HG03060 (cell line): ENCODE results near the gene HJV.

Source experiments
- ATAC-seq: cut with Tn5 transposase; IDR thresholded peaks from one replicate; pipeline ENCODE4 v1.9.1; 2021; ENCODE audit warnings: low read depth, moderate number of reproducible peaks; ENCODE audit not compliant: unreplicated experiment

Gene HJV

DNA sequence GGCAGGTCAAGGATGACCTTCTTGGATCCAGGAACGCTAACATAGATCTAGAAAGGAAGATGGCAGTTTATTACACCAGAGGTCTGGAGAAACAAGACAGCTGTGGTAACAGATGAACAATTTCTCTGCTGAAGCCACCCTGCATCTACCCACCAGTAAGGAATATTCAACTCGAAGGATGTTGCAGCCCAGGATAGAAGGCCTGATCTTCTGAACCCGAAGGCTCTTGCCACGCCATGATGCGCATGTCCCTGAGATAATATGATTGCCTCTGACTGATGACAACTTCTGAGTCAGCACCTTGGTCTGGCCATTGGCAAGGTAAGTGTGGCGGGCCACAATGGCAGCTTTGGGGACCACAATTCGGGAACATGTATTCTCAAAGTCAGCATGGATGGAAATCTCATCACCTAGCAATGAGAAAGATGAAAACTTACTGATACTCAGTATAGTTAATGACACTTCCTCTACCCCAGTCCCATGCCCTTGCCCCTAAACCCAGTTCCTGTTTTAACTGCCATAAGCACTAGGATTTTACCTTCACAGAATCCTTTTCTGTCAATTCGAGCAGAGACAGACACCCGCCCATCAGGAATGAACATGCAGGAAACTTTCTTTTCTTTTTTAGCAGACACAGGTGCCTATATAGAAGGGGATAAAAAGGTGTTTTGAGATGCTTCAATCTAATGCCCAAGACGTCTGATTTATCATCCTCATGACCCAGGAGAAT is 27.0 kb downstream of the HJV start:
- ATAC-seq: no peak

DNA sequence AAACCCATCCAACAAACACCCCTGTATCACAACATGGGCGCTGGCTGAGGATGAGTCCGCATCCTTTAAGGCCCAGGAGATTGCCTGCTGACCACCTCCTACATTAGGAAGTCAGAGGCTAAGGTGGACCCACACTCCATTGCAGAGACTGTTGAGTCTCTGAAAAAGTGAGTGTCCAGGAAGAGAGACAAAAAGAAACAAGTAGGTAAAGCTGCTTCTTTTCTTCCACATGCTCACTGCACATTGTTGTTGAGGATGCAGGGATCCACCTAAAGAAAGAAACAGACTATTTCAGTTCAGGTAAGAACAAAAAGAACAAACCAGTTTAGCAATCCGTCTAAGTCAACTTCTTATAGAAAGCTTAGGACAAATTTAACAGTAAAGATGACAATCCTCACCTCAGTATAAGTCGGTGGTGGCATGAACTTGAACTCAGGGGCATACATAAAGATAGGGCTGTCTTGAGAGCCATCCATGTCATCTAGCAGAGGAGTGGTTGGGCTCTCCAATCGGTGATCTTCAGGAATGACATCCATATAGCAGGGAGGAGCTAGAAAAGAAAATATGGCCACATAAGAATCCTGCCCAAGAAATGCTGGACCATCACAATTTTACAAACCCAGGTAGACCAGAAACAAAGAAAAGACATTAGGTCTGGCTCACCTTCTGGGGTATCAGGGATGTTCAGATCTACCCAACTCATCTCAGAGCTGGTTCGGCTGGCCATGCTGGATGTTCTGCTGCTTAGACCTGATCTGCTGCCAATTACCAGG is 27.7 kb downstream of the HJV start:
- ATAC-seq: no peak

- ATAC-seq: no peak
These were observed 28.4 kb downstream of the HJV start for GRCh38 chr1:145992958-145993617.

DNA sequence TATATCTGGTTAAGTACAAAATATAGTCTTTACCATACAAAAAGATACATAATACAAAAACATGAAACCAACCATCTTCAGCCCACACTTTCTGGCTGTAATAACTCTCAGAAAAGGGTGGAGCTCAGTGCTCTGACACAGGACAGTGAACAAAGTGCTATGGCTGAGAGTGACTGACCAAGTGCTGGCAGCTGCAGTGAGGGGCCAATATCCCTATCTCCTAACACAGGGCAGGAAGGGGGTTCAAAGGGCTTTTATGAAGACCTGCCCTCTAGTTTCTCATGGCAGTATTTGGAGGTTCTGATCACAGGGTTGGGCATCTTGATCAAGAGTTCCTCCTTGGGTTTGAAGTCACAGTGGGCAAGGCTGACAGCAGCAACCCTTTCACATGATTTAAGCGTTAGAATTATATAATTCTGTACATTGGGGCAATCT is 29.0 kb downstream of the HJV start:
- no peak for ATAC-seq

DNA sequence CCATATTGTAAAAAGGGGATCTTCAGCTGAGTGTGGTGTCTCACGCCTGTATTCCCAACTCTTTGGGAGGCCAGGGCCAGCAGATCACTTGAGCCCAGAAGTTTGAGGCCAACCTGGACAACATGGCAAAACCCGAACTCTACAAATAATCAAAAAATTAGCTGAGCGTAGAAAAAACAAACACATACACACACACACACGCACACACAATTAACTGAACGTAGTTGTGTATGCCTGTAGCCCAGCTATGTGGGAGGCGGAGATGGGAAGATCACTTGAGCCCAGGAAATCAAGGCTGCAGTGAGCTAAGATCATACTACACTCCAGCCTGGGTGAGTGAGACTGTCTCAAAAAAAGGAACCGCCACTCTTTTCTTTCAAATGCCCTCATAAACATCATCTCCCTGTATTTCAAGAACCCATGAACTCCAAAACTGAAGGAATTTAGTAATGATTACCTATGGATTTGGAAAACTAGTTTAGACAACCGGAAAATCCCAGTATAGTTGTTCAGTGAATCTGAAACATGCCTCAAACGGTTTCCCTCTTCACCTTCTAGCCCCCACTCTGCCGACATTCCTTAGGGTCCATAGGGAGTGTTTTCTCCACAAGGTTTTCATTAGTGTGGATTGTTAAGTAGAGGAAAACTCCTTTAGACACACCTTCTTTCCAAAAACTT is 29.7 kb downstream of the HJV start:
- no peak for ATAC-seq

DNA sequence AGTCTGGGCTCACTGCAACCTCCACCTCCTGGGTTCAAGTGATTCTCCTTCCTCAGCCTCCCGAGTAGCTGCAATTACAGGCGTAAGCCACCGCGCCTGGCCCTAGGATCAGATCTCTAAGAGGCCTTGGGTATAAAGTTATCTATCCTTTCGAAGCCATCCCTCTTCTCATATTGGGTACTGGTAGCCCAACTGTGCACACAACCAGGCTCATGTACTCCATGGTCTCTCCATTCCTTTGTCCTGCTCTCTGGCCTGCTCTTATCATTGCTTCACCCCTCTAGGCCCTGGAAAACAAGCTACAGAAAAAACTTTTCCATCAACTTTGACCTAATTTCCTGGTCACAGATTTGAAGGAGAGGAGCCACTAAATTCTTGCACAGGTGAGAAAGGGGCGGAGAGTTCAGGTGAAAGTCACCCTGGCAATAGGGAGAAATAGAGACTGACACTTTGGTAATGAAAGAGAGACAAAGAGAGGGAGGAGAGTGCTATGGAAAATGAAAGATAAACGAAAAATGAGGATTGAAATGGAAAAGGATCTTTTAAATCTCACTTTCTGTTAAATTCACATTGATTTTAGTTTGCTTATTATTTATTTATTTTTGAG is 31.2 kb downstream of the HJV start:
- no peak for ATAC-seq

- no peak for ATAC-seq
These were observed 32.8 kb downstream of the HJV start for GRCh38 chr1:145988773-145989172.

DNA sequence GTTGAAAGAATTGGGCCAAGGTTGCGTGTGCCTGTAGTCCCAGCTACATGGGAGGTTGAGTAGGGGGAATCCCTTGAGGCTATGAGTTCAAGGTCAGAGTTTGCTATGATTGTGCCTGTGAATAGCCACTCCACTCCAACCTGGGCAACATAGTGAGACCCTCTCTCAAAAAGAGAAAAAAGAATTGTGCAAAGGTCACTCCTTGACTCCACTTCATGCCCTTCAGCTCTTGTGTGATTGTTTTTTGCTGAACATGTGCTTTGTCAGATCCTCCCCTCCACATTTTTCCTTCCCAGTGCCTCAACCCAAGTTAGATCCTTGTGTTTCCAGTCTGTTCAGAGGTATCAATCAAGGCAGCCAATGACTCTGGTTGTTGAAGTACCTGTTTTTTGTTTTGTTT is 33.6 kb downstream of the HJV start:
- no peak for ATAC-seq

DNA sequence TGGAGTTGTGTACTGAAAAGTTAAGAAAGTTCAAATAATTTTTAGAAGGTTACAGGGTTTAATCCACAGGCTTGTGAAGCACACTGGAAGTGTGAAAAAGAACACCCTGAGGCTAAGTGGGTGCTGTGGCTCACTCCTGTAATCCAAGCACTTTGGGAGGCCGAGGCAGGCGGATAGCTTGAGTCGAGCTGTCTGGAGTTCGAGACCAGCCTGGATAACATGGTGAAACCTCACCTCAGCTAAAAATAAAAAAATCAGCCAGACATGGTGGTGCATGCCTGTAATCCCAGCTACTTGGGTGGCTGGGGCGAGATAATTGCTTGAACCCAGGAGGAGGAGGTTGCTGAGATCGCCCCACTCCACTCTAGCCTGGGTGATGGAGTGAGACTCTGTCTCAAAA is 35.0 kb downstream of the HJV start:
- no peak for ATAC-seq

- no peak for ATAC-seq
These were observed 35.8 kb downstream of the HJV start for GRCh38 chr1:145985502-145986439.

DNA sequence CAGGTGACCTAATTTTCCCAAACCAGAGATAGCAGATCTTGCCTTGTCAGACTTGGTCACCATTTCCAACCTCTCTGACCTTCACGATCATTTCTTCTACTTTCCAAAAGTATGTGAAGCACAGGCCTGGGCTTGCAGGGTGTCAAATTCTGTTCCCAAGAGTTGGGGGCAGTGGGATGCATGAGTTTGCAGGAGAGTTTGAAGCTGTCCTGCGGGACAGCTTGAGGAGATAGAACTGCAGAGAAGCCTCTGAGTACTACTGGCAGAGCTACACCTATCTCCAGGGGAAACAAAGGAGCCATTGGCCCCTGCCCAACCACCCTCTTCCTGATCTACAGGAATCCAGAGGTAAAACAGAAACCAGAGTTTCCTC is 36.4 kb downstream of the HJV start:
- ATAC-seq: no peak

DNA sequence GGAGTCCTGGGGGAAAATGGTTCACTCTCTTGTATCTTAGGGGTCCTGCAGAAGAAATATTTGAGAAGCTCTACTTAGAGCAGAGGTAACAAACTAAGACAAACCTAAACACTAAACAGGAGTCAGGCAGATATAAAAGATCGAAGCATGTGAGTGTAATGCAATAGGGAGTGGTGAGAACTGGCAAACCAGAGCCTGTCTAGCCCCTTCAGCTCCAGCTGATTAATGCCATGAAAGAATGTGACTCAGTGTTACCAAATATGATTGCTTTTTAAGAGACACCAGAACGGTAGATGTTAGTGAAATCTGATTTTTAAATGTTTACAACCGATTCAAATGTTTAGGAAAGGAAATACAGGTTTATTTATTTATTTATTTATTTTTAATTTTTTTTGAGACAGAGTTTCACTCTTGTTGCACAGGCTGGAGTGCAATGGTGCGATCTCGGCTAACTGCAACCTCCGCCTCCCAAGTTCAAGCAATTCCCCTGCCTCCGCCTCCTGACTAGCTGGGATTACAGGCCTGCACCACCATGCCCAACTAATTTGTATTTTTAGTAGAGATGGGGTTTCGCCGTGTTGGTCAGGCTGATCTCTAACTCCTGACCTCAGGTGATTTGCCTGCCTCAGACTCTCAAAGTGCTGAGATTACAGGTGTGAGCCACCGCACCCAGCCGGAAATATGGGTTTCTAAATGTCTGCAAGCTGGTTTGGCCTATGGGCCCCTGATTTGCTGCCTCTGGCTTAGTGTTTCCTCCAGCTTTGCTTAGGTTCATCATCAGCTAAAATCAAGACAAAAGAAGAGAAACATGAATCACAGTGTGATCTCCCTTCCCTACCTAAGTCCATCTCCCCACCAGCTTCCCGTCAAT is 37.3 kb downstream of the HJV start:
- no peak for ATAC-seq

DNA sequence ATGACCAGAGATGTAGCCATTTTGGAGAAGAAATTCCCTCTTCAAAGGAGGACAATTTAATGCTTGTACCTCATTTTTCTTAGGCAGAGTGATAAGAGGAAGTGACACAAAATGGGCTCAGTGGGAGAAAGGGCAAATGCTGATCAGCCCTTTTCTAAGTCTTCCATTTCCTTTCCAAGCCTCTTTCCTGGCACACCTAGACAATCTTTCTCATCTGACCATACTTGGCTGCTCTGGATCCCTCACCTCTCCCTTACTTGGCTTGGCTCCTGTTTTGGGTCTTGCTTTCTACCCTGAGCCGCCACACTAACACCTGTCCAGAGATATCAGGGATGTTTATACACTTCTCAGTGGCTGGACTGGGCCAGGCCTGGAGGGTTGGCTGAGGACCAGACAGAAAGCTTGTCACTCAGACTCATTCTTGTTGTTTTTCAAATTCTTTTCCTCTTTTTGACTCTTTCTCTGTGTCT is 38.3 kb downstream of the HJV start:
- no peak for ATAC-seq

DNA sequence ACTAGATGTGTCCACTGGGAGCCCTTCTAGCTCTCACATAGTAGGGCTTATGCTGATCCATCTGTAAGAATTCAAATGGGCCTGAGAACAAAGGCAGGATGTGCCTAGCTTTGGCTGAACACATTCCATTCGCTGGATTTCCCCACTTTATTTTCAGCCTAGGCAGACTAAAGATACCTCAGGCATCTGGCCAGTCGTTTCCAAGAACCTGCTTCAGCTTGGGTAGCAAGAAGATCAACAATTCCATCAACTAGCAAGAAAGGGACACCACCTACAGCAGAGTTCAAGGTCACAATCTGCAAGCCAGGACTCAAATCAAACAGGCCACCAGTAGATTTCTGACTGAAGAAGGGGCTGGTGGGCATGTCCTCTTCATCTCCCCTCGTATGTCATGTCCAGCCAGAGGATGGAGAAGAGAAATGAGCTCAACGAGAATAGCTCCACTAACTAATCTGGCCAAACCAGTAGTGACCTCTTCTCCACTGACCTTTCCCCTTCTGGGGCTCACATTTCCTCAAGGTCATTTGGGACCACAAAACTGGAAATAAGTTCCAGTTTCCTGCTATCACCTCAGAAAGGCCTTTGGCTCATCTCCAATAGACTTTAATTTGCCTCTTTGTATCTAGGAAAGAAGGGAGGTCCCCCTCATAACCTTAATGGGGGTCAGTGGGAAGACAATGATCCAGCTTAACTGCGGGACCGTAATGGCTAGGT is 39.4 kb downstream of the HJV start:
- ATAC-seq: no peak

- no peak for ATAC-seq
These were observed 41.0 kb downstream of the HJV start for GRCh38 chr1:145980457-145980994.

DNA sequence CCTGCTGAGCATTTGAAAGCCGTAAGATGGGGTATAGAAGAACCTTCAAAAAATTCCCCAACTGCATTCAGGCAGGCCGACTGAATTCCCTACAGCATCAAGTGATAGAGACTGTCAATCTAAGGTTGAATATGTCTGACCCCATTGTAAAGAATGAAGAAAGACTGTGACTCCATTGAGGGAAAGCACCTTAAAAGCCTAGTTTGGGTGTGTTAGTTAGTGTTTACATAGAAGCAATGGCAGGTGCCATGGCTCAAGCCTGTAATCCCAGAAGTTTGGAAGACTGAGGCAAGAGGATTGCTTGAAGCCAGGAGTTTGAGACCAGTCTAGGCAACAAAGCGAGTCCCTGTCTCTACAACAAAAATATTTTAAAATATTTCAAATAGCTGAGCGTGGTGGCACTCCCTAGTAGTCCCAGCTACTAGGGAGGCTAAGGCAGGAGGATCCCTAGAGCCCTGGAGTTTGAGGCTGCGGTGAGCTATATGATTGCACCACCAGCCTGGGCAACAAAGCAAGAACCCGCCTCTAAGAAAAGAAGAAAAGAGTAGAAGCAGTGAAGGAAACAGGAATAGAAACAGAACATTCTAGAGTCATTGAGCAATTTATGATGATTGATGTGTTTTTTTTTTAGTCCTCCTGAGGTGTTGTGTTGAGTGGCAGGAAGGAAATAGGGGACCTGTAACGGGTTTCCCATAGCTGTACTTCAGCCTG is 41.6 kb downstream of the HJV start:
- no peak for ATAC-seq
